Central memory CD4-positive, alpha-beta T cell (primary cell): ENCODE results near the gene CLCC1.
"Not testable (repeated sequence)": the region's sequence is repeated elsewhere in the genome, so short reads cannot be mapped to it uniquely, and the experiment has no call there.

Experiments
- DNase-seq: peaks from one replicate; pipeline ENCODE4 v3.0.0; 2022
- total RNA-seq, 3 experiments: gene quantifications; one replicate each; lab custom pipeline; 2026; lab: John Stamatoyannopoulos, UW

CLCC1 gene
- total RNA-seq, result 52.6 to 82.0 (median 57.7) reads per million in 3 experiments

- peak; percentile 94 for DNase-seq
Observed at GRCh38 chr1:108963052-108963686, at the start of gene CLCC1. CLCC1 (minus strand) TSS chr1:108963484; CDS start chr1:108950437, 13,047 bp downstream.

- no peak for DNase-seq
Observed at GRCh38 chr1:109011335-109011734, 48.1 kb upstream of the CLCC1 start.

- DNase-seq, result not testable (repeated sequence)
Observed at GRCh38 chr1:108996622-108997021, 33.3 kb upstream of the CLCC1 start.

GRCh38 chr1:108983114-108983513 lies 19.8 kb upstream of the CLCC1 start:
- no peak for DNase-seq

GRCh38 chr1:108976658-108977057 lies 13.4 kb upstream of the CLCC1 start:
- no peak for DNase-seq

- DNase-seq, result no peak
Observed at GRCh38 chr1:108972951-108973350, 9.7 kb upstream of the CLCC1 start.

GRCh38 chr1:108969346-108969745 lies 6.1 kb upstream of the CLCC1 start:
- DNase-seq, result no peak

- no peak for DNase-seq
Observed at GRCh38 chr1:108962681-108963051, 618 bp downstream of the CLCC1 start.

- DNase-seq, result no peak
Observed at GRCh38 chr1:108961752-108962486, 1.4 kb downstream of the CLCC1 start.

GRCh38 chr1:108961198-108961597 lies 2.1 kb downstream of the CLCC1 start:
- peak; percentile 30 for DNase-seq

- no peak for DNase-seq
Observed at GRCh38 chr1:108960719-108961118, 2.6 kb downstream of the CLCC1 start.

GRCh38 chr1:108957888-108958287 lies 5.4 kb downstream of the CLCC1 start:
- no peak for DNase-seq

- DNase-seq, result no peak
Observed at GRCh38 chr1:108955881-108956280, 7.4 kb downstream of the CLCC1 start.

- no peak for DNase-seq
Observed at GRCh38 chr1:108955111-108955510, 8.2 kb downstream of the CLCC1 start.

- no peak for DNase-seq
Observed at GRCh38 chr1:108953452-108953851, 9.8 kb downstream of the CLCC1 start.

GRCh38 chr1:108951242-108951641 lies 12.0 kb downstream of the CLCC1 start:
- DNase-seq, result no peak

GRCh38 chr1:108949044-108949443 lies 14.2 kb downstream of the CLCC1 start:
- no peak for DNase-seq

- no peak for DNase-seq
Observed at GRCh38 chr1:108947871-108948525, 15.3 kb downstream of the CLCC1 start.

GRCh38 chr1:108936170-108936569 lies 27.1 kb downstream of the CLCC1 start:
- no peak for DNase-seq

- no peak for DNase-seq
Observed at GRCh38 chr1:108933944-108934343, 29.3 kb downstream of the CLCC1 start.

GRCh38 chr1:108927565-108927964 lies 35.7 kb downstream of the CLCC1 start:
- DNase-seq, result not testable (repeated sequence)

GRCh38 chr1:108925920-108926319 lies 37.4 kb downstream of the CLCC1 start:
- no peak for DNase-seq

- DNase-seq, result no peak
Observed at GRCh38 chr1:108916788-108917187, 46.5 kb downstream of the CLCC1 start.
